ENCODE results near the gene PAQR9.

PAQR9 gene

DNA sequence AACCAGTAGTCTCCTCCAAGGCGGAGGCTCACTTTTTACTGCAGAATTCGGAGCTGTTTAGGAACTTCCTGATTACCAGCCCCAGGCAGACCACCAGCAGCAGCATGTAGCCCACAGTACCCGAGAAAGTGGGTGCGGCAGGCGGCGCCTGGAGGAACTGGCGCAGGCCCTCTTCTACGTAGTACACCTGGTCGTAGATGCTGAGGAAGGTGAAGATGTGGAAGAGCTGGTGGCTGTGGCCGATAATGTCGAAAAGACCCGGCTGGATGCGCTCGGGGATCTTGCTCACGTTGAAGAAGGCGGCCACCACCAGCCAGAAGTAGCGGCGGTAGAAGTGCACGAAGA, 1.3 kb downstream of the PAQR9 start:
- no peak overlapping the region for H3K4me3 ChIP-seq (ENCODE audit: low read depth, low read length)
- TF ChIP-seq, protein P1, sequence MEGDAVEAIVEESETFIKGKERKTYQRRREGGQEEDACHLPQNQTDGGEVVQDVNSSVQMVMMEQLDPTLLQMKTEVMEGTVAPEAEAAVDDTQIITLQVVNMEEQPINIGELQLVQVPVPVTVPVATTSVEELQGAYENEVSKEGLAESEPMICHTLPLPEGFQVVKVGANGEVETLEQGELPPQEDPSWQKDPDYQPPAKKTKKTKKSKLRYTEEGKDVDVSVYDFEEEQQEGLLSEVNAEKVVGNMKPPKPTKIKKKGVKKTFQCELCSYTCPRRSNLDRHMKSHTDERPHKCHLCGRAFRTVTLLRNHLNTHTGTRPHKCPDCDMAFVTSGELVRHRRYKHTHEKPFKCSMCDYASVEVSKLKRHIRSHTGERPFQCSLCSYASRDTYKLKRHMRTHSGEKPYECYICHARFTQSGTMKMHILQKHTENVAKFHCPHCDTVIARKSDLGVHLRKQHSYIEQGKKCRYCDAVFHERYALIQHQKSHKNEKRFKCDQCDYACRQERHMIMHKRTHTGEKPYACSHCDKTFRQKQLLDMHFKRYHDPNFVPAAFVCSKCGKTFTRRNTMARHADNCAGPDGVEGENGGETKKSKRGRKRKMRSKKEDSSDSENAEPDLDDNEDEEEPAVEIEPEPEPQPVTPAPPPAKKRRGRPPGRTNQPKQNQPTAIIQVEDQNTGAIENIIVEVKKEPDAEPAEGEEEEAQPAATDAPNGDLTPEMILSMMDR (IDR thresholded peaks at IDR 0.05; ENCODE audit: low read depth, low read length): no peak

DNA sequence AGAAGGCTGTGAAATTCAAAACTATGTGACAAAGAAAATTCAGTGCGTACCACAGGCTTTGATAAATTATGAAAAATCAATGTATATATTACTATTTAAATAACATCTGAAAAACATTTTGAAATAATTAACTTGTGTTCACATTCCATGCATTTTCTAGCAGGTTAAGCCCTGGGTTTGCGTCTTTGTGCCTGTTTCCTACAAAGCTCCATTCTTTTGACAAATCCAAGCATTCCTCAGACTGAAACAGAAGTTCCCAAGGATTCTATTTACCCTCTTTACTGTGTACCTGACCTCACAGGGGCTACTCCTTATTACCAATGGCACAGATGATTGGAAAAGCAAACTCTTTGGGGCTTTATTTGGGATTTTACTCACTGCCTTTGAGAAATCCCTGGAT, 1.9 kb downstream of the PAQR9 start:
- H3K4me3 ChIP-seq (ENCODE audit: low read depth, low read length): no peak overlapping the region
- TF ChIP-seq, protein P1 (IDR thresholded peaks at IDR 0.05; ENCODE audit: low read depth, low read length): no peak

DNA sequence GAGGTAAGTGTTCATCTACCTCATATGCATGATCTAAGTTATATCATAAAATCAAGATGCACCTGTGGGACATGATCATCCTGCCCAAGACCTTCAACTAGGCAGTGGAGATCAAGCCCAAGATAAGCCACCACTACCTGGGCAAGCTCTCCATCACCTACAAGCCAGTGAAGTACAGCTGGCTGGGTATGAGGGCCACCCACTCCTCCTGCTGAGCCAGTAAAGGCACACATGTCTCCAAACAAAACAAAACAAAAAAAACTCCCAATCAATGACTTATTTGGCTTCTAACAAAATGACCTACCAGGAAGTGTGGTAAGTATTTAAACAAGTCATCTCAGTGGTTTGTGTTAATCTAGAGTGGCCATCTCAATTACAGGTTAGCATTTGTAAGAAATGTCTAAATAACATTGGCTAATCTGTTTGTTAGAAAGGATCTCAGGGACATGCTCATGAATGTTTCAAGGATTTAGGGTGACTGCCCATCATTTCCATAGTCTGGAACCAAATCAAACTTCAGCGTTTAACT, 3.1 kb downstream of the PAQR9 start:
- TF ChIP-seq, protein P1 (IDR thresholded peaks at IDR 0.05; ENCODE audit: low read depth, low read length): no peak
- H3K4me3 ChIP-seq (ENCODE audit: low read depth, low read length): no peak overlapping the region

DNA sequence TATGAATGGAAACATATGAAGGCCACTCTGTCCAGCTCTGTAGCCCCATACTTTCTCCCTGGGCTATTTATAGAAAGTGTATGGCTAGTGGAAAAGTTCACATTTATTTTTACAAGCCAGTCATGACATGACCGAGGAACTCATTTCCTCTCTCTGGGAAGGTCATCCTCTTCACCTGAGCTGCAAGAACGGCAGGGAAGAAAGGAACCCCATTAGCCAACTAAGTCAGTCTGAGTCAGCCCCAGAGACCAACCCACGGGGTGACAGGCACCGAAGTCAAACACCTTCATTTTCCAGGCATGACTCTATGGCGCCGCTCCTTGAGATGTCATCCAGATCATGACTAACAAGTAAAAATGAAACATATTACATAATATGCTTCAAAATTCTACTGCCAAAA, 4.8 kb downstream of the PAQR9 start:
- H3K4me3 ChIP-seq (ENCODE audit: low read depth, low read length): no peak overlapping the region
- TF ChIP-seq, protein P1 (IDR thresholded peaks at IDR 0.05; ENCODE audit: low read depth, low read length): no peak

DNA sequence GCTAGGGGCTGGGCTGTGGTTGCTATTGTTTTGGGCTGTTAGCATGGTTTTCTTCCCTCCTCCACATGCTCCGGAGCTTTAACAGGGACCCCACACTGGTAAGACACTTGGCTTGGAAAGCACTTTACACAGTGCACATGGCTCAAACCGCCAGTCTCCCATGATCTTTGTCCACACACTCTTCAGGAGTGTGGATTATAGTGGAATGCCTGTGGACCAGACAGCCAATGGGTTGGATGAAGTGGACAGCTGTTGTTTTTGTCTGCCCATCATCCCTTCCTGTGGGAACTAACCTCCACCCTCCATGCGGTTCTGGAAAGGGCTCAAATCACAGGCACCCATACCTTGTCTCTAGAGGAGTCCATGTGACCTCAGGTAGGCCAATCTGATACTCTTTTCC, 10.0 kb downstream of the PAQR9 start:
- no peak overlapping the region for H3K4me3 ChIP-seq (ENCODE audit: low read depth, low read length)
- TF ChIP-seq, protein P1 (IDR thresholded peaks at IDR 0.05; ENCODE audit: low read depth, low read length): no peak

DNA sequence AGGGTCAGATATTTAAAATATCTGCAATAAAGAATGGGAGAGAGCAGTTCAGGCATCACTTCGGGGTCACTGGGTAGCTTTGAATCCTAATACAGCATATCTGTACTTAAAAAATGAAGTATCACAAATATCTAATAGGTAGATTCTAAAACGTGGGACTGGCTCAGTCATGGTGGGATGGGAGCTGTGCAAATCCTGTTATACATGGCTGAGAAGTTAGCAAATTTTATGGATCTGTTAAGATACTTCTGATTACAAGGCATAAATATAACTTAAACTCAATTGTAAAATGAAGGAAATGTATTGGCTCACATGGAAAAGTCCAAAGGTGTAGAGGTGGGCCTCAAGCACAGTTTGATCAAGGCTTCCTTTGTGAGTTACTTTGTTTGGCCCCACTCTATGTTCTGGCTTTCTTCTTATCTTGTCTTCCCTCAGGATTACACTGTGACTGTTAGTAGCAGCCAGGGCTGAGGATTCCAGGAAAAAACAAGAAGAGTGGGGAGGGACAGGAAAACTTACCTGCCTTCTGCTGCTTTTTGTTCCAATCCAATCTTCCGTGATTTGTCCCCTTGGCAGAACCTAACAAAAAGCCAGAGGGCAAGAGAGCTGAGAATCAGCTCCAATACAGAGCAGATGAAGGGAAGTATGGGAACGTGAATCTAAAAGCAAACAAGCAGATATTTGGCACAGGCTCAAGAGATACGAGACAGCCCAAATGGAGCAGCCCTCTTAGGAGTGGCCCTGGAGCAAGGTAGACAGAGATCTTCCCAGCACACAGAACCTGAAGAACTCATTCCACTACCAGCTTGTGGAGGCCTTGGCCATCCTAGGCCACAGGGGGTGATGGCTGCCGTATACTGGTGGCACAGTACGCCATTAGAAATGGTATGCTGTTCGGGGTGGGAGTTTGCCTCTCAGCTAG, 10.9 kb downstream of the PAQR9 start:
- no peak overlapping the region for H3K4me3 ChIP-seq (ENCODE audit: low read depth, low read length)
- TF ChIP-seq, protein P1 (IDR thresholded peaks at IDR 0.05; ENCODE audit: low read depth, low read length): no peak

DNA sequence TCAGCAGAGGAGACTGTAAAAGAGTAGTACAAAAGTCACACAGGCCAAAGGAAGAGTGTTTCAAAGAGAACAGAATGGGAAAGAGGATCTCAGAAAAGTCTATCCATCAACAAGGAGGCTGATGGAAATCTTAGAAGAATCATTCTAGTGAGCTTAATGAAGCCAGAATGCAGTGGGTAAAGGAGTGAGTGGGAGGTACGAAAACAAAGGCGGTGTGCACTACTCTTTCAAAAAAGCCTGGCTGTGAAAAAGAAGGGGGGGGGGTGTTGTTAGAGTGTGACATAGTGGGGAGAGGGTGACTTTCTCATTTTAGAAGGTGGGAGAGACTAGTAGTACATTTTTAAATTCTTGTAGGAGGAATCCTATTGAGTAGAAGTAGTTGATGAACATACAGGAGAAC, 11.7 kb downstream of the PAQR9 start:
- no peak overlapping the region for H3K4me3 ChIP-seq (ENCODE audit: low read depth, low read length)
- TF ChIP-seq, protein P1 (IDR thresholded peaks at IDR 0.05; ENCODE audit: low read depth, low read length): no peak
